Astrocyte of the cerebellum (primary cell): ENCODE results near the gene USP32.
"Not testable (repeated sequence)": the region's sequence is repeated elsewhere in the genome, so short reads cannot be mapped to it uniquely, and the experiment has no call there.

ENCODE experiments used
- DNase-seq: peaks from one replicate; pipeline ENCODE4 v3.0.0-alpha.2; 2011; ENCODE audit warnings: low read depth
- H3K4me3 ChIP-seq: 2 replicates; pipeline ENCODE4 v1.5.1; 2011; ENCODE audit warnings: mild to moderate bottlenecking, low read depth, low read length, moderate library complexity
- CTCF ChIP-seq: IDR thresholded peaks from 2 replicates; pipeline ENCODE4 v1.5.1; 2012; ENCODE audit warnings: low read length, low read depth, moderate library complexity, mild to moderate bottlenecking; ENCODE audit errors: missing control alignments
- in situ Hi-C: cut with HindIII; loops from 2 replicates; pipeline ENCODE4 v1.10.0; 2017; ENCODE audit warnings: low sequenced_read_pairs

USP32 gene

GRCh38 chr17:60391471-60392041 lies 377 bp downstream of the USP32 start:
- no peak for DNase-seq
- H3K4me3 ChIP-seq, result peak overlapping the region; percentile 96
- in situ Hi-C loops, result no loop called here
- no peak for TF ChIP-seq CTCF

- DNase-seq, result no peak
- in situ Hi-C loops, result no loop called here
- TF ChIP-seq CTCF, result no peak
- peak overlapping the region; percentile 96 for H3K4me3 ChIP-seq
These were observed 935 bp downstream of the USP32 start for GRCh38 chr17:60390925-60391470.

- in situ Hi-C loops, result no loop called here
- H3K4me3 ChIP-seq, result peak overlapping the region; percentile 96
- DNase-seq, result peak; percentile 22
- TF ChIP-seq CTCF, result no peak
These were observed 1.7 kb downstream of the USP32 start for GRCh38 chr17:60390186-60390585.

GRCh38 chr17:60388742-60389141 lies 3.2 kb downstream of the USP32 start:
- in situ Hi-C loops, result no loop called here
- no peak overlapping the region for H3K4me3 ChIP-seq
- TF ChIP-seq CTCF, result no peak
- no peak for DNase-seq

GRCh38 chr17:60387666-60388065 lies 4.3 kb downstream of the USP32 start:
- in situ Hi-C loops, result no loop called here
- no peak overlapping the region for H3K4me3 ChIP-seq
- no peak for TF ChIP-seq CTCF
- no peak for DNase-seq

GRCh38 chr17:60386147-60387058 lies 5.5 kb downstream of the USP32 start:
- DNase-seq, result no peak

GRCh38 chr17:60384921-60385320 lies 7.0 kb downstream of the USP32 start:
- H3K4me3 ChIP-seq, in situ Hi-C loops: not testable (repeated sequence)

More at GRCh38 chr17:60386147-60387058, 5.5 kb downstream of the USP32 start:
- no peak for TF ChIP-seq CTCF
- in situ Hi-C loops, result no loop called here
- H3K4me3 ChIP-seq, result no peak overlapping the region

More at GRCh38 chr17:60384921-60385320, 7.0 kb downstream of the USP32 start:
- not testable (repeated sequence) for DNase-seq
